Measurements from ENCODE around the gene NCKAP5. TPM values are rescaled to one million over a fixed set of nuclear protein-coding genes. Genes with fewer than 3 reads are reported as not detected.

Gene NCKAP5
- total RNA-seq, 1 experiment from 2014 or later = 8.5 TPM

GRCh38 chr2:133400411-133400810 is 167.9 kb downstream of the NCKAP5 start:
- in situ Hi-C loops (cut with HindIII; ENCODE audit: low pct_unique_long_range_greater_than_20kb, low sequenced_read_pairs) = no loop called here
- no peak for DNase-seq (ENCODE audit: low read depth, low spot score)

- in situ Hi-C loops (cut with HindIII; ENCODE audit: low pct_unique_long_range_greater_than_20kb, low sequenced_read_pairs) = no loop called here
- no peak for DNase-seq (ENCODE audit: low read depth, low spot score)
Measured at GRCh38 chr2:133393895-133394294, 174.4 kb downstream of the NCKAP5 start.

- peak; percentile 92 for DNase-seq (ENCODE audit: low read depth, low spot score)
- in situ Hi-C loops (cut with HindIII; ENCODE audit: low pct_unique_long_range_greater_than_20kb, low sequenced_read_pairs) = no loop called here
Measured at GRCh38 chr2:133390156-133390555, 178.1 kb downstream of the NCKAP5 start.

GRCh38 chr2:133389569-133389968 is 178.7 kb downstream of the NCKAP5 start:
- no peak for DNase-seq (ENCODE audit: low read depth, low spot score)
- in situ Hi-C loops (cut with HindIII; ENCODE audit: low pct_unique_long_range_greater_than_20kb, low sequenced_read_pairs) = no loop called here

GRCh38 chr2:133382566-133382965 is 185.7 kb downstream of the NCKAP5 start:
- in situ Hi-C loops (cut with HindIII; ENCODE audit: low pct_unique_long_range_greater_than_20kb, low sequenced_read_pairs) = no loop called here
- DNase-seq (ENCODE audit: low read depth, low spot score) = no peak

GRCh38 chr2:133380991-133381390 is 187.3 kb downstream of the NCKAP5 start:
- in situ Hi-C loops (cut with HindIII; ENCODE audit: low pct_unique_long_range_greater_than_20kb, low sequenced_read_pairs) = no loop called here
- DNase-seq (ENCODE audit: low read depth, low spot score) = no peak

- in situ Hi-C loops (cut with HindIII; ENCODE audit: low pct_unique_long_range_greater_than_20kb, low sequenced_read_pairs) = no loop called here
- no peak for DNase-seq (ENCODE audit: low read depth, low spot score)
Measured at GRCh38 chr2:133378928-133379549, 189.2 kb downstream of the NCKAP5 start.

GRCh38 chr2:133378386-133378785 is 189.9 kb downstream of the NCKAP5 start:
- DNase-seq (ENCODE audit: low read depth, low spot score) = no peak
- in situ Hi-C loops (cut with HindIII; ENCODE audit: low pct_unique_long_range_greater_than_20kb, low sequenced_read_pairs) = no loop called here

- in situ Hi-C loops (cut with HindIII; ENCODE audit: low pct_unique_long_range_greater_than_20kb, low sequenced_read_pairs) = no loop called here
Measured at GRCh38 chr2:133377599-133377998, 190.7 kb downstream of the NCKAP5 start.

GRCh38 chr2:133377021-133377481 is 191.2 kb downstream of the NCKAP5 start:
- in situ Hi-C loops (cut with HindIII; ENCODE audit: low pct_unique_long_range_greater_than_20kb, low sequenced_read_pairs) = no loop called here
- DNase-seq (ENCODE audit: low read depth, low spot score) = no peak

More at GRCh38 chr2:133377599-133377998, 190.7 kb downstream of the NCKAP5 start:
- no peak for DNase-seq (ENCODE audit: low read depth, low spot score)

GRCh38 chr2:133374781-133375180 is 193.5 kb downstream of the NCKAP5 start:
- in situ Hi-C loops (cut with HindIII; ENCODE audit: low pct_unique_long_range_greater_than_20kb, low sequenced_read_pairs) = no loop called here
- no peak for DNase-seq (ENCODE audit: low read depth, low spot score)

- peak; percentile 98 for DNase-seq (ENCODE audit: low read depth, low spot score)
- in situ Hi-C loops (cut with HindIII; ENCODE audit: low pct_unique_long_range_greater_than_20kb, low sequenced_read_pairs) = no loop called here
Measured at GRCh38 chr2:133371286-133371685, 197.0 kb downstream of the NCKAP5 start.

- DNase-seq (ENCODE audit: low read depth, low spot score) = peak; percentile 77
- in situ Hi-C loops (cut with HindIII; ENCODE audit: low pct_unique_long_range_greater_than_20kb, low sequenced_read_pairs) = no loop called here
Measured at GRCh38 chr2:133369901-133370658, 198.2 kb downstream of the NCKAP5 start.

- in situ Hi-C loops (cut with HindIII; ENCODE audit: low pct_unique_long_range_greater_than_20kb, low sequenced_read_pairs) = no loop called here
- no peak for DNase-seq (ENCODE audit: low read depth, low spot score)
Measured at GRCh38 chr2:133365117-133365516, 203.1 kb downstream of the NCKAP5 start.

GRCh38 chr2:133364636-133365035 is 203.6 kb downstream of the NCKAP5 start:
- no peak for DNase-seq (ENCODE audit: low read depth, low spot score)
- in situ Hi-C loops (cut with HindIII; ENCODE audit: low pct_unique_long_range_greater_than_20kb, low sequenced_read_pairs) = no loop called here

GRCh38 chr2:133363884-133364283 is 204.4 kb downstream of the NCKAP5 start:
- DNase-seq (ENCODE audit: low read depth, low spot score) = no peak
- in situ Hi-C loops (cut with HindIII; ENCODE audit: low pct_unique_long_range_greater_than_20kb, low sequenced_read_pairs) = no loop called here

- in situ Hi-C loops (cut with HindIII; ENCODE audit: low pct_unique_long_range_greater_than_20kb, low sequenced_read_pairs) = no loop called here
- peak; percentile 87 for DNase-seq (ENCODE audit: low read depth, low spot score)
Measured at GRCh38 chr2:133362061-133362476, 206.2 kb downstream of the NCKAP5 start.

- DNase-seq (ENCODE audit: low read depth, low spot score) = no peak
- in situ Hi-C loops (cut with HindIII; ENCODE audit: low pct_unique_long_range_greater_than_20kb, low sequenced_read_pairs) = no loop called here
Measured at GRCh38 chr2:133360882-133361281, 207.4 kb downstream of the NCKAP5 start.

GRCh38 chr2:133360190-133360589 is 208.1 kb downstream of the NCKAP5 start:
- no peak for DNase-seq (ENCODE audit: low read depth, low spot score)
- in situ Hi-C loops (cut with HindIII; ENCODE audit: low pct_unique_long_range_greater_than_20kb, low sequenced_read_pairs) = no loop called here
